Retinal pigment epithelial cell (primary cell): Measurements from ENCODE around the gene AKAP9.

Experiments used
- DNase-seq: peaks from one replicate; pipeline ENCODE4 v3.0.0-alpha.2; 2010; ENCODE audit warnings: low read depth
- H3K4me3 ChIP-seq: 2 replicates; pipeline ENCODE4 v1.5.1; 2011; ENCODE audit warnings: mild to moderate bottlenecking, low read length, control low read depth, moderate library complexity
- CTCF ChIP-seq: conservative IDR thresholded peaks from 2 replicates; pipeline ENCODE4 v1.5.1; 2011; ENCODE audit warnings: low read depth, low read length, control low read depth, inconsistent platforms

The AKAP9 gene

GRCh38 chr7:92035576-92035975 is 94.9 kb downstream of the AKAP9 start:
- H3K4me3 ChIP-seq: no peak overlapping the region
- TF ChIP-seq CTCF: no peak
- no peak for DNase-seq

- DNase-seq: no peak
- no peak for TF ChIP-seq CTCF
- no peak overlapping the region for H3K4me3 ChIP-seq
Observed at GRCh38 chr7:92039900-92040299, 99.2 kb downstream of the AKAP9 start.

- DNase-seq: no peak
- TF ChIP-seq CTCF: no peak
- H3K4me3 ChIP-seq: no peak overlapping the region
Observed at GRCh38 chr7:92042056-92042737, 101.5 kb downstream of the AKAP9 start.

GRCh38 chr7:92043098-92043497 is 102.4 kb downstream of the AKAP9 start:
- no peak for TF ChIP-seq CTCF
- no peak overlapping the region for H3K4me3 ChIP-seq
- no peak for DNase-seq

GRCh38 chr7:92043637-92044036 is 103.0 kb downstream of the AKAP9 start:
- TF ChIP-seq CTCF: no peak
- no peak overlapping the region for H3K4me3 ChIP-seq
- no peak for DNase-seq

- no peak for DNase-seq
- no peak for TF ChIP-seq CTCF
- no peak overlapping the region for H3K4me3 ChIP-seq
Observed at GRCh38 chr7:92044148-92044547, 103.5 kb downstream of the AKAP9 start.

- no peak for DNase-seq
- TF ChIP-seq CTCF: no peak
- H3K4me3 ChIP-seq: no peak overlapping the region
Observed at GRCh38 chr7:92044940-92045339, 104.3 kb downstream of the AKAP9 start.
